A549 (cell line): Measurements from ENCODE around the gene KLB.

Experiments used
- CHD2 ChIP-seq: fragments of 150-350 bp; IDR thresholded peaks from 2 replicates; pipeline ENCODE4 v1.6.1; 2014; ENCODE audit warnings: low read length; ENCODE audit not compliant: partially characterized antibody
- CTCF ChIP-seq: fragments of >200 bp; sonication (Bioruptor Twin); formaldehyde crosslinking; IDR thresholded peaks from 3 replicates; pipeline ENCODE4 v1.5.1; 2016
- EP300 ChIP-seq, 2 experiments: fragments of >200 bp; sonication (Bioruptor Twin); formaldehyde crosslinking; IDR thresholded peaks; 2 replicates in 1 of 2; 3 replicates in 1 of 2; pipeline ENCODE4 v1.6.1; 2016 to 2017
- FOXS1 ChIP-seq: fragments of 250-450 bp; sonication (Bioruptor Pico); IDR thresholded peaks from 2 replicates; pipeline ENCODE4 v1.5.0; 2020; ENCODE audit warnings: mild to moderate bottlenecking, moderate library complexity
- JUN ChIP-seq, 2 experiments: fragments of >200 bp; sonication (Bioruptor Twin); formaldehyde crosslinking; IDR thresholded peaks; 2 replicates in 1 of 2; 3 replicates in 1 of 2; pipeline ENCODE4 v1.6.1; 2016 to 2017
- JUNB ChIP-seq: fragments of >200 bp; sonication (Bioruptor Twin); formaldehyde crosslinking; IDR thresholded peaks from 2 replicates; pipeline ENCODE4 v1.6.1; 2016

- TF ChIP-seq CTCF, result peak; percentile 31; the same call in 2 of the 3 replicates
- TF ChIP-seq JUNB, result no peak
- TF ChIP-seq CHD2, result no peak
- TF ChIP-seq EP300 (IDR thresholded peaks at IDR 0.05), result no peak
- TF ChIP-seq JUN (IDR thresholded peaks at IDR 0.05), result no peak
- no peak for TF ChIP-seq FOXS1 (CRISPR knock-in tag)
Observed at GRCh38 chr4:39435659-39436563, 29.2 kb downstream of the KLB start.
